Vein endothelial cell (primary cell): ENCODE results near the gene TIGD1. TPM values are rescaled to one million over a fixed set of nuclear protein-coding genes. Genes with fewer than 3 reads are reported as not detected.

ENCODE experiments used
- total RNA-seq: library from RNA; depleted of rRNA; stranded (reverse); fragments of >200 nt; gene quantifications from 2 replicates; pipeline ENCODE4 v1.2.3, GENCODE V29; 2012

Gene TIGD1
- total RNA-seq, result 4.6 and 6.0 TPM in 2 replicates

GRCh38 chr2:232550354-232551249 is at the start of gene TIGD1, which contains the start of gene EIF4E2:
Gene TIGD1, minus strand, starts transcription at chr2:232550557. Its CDS starts 675 bp downstream, at chr2:232549882.
Gene EIF4E2, plus strand, starts transcription at chr2:232550689. Its CDS starts 36 bp downstream, at chr2:232550725.

DNA sequence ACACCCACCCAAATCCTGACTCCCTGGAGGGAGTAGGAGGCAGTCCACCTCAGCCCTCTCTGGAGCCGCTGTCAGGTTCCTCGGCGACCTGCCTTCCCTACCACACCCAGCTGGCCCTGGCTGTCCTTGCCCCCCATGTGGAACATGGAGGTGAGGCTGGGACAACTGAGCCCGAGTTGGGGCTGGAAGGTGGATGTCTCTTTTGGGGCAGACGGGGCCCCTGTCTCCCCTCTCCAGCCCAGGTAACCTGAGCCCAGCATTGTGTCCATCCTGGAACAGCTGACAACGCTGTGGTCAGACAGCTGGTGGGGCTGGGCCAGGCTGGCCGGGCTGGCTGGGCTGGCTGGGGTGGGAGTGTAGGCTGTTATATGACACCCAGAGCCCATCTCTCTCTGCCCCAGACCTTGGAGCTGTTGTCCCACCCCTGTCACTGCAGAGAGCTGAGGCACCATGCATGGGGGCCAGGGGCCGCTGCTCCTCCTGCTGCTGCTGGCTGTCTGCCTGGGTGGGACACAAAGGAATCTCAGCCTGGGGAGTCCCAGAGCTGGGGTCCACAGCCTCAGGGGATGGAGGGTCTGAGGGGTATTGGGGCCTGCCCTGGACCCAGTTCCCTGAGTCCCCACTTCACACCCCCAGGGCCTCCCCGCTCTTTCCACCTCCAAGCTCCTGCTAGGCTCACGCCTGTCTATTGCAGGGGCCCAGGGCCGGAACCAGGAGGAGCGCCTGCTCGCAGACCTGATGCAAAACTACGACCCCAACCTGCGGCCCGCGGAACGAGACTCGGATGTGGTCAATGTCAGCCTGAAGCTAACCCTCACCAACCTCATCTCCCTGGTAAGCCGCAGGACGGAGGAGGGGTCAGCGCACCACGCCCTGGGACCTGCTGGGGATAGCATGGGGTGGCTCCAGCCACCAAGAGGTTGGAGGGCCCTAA is 10.8 kb downstream of the TIGD1 start, which contains the start of gene CHRNG:
CHRNG (plus strand) TSS at position 395 of the 934 bp plus-strand sequence; CDS start at position 451, 56 bp downstream.

GRCh38 chr2:232525791-232526371 is 24.5 kb downstream of the TIGD1 start, which contains the start of gene CHRND:
Gene CHRND, plus strand, starts transcription at chr2:232526160. Its CDS starts 56 bp downstream, at chr2:232526216.

DNA sequence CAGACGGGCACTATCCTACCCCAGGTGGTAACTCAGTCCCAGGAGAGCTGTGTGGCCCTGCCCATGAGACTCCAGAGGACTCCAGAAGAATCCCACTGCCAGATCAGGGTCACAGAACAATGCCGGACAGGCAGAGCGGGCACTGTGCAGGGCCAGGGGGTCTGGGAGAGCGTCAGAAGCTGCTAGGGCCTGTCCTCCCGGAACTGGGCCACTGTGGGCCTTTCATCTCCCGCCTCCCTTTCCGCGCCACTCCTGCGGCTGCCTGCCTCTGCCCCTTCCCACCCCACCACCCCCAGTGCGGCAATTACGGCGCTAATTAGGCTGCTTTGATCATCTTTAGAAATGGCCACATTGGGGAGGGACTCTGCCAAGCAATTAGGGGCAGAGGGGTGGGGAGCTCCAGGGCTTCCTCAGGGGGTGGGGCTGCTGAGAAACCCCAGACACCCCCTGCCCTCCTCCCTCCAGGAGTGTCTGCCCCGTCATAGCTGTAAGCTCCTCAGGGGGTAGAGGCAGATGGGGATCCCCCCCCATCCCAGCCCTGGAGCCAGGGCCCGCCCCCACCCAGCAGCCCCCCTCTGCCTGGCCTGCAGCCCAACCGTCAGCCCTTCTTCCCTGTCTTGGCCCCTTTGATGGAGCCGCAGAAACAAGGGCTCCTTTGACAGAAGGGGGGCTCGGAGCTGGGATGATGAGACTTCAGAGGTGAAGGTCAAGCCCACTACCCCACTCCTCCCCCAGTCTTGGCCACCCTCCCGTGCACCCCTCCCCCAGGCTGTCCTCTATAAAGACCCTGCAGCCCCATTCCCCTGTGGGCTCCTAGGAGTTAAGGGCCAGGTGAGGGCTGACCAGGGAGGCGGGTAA is 30.5 kb downstream of the TIGD1 start, which contains the start of gene PRSS56:
PRSS56 (plus strand) TSS at position 808 of the 858 bp plus-strand sequence. CDS start 211 bp downstream, outside the sequence.

Other genes starting within 250 kb of the TIGD1 start
- gene ALPP, start 171.8 kb downstream of the TIGD1 start, total RNA-seq, result not detected in 2 replicates
- not detected in 2 replicates for gene ALPG, start 143.7 kb downstream of the TIGD1 start, total RNA-seq
- not detected in 2 replicates for gene ALPI, start 94.4 kb downstream of the TIGD1 start, total RNA-seq
- not detected in 2 replicates for gene ECEL1, start 62.7 kb downstream of the TIGD1 start, total RNA-seq
- gene PRSS56, start 30.2 kb downstream of the TIGD1 start, total RNA-seq, result not detected in 2 replicates
- not detected in 2 replicates for gene CHRND, start 24.4 kb downstream of the TIGD1 start, total RNA-seq
- gene CHRNG, start 10.9 kb downstream of the TIGD1 start, total RNA-seq, result not detected in 2 replicates
- gene EIF4E2, start 132 bp upstream of the TIGD1 start, total RNA-seq, result 97.3 and 100 TPM in 2 replicates
- gene EFHD1, start 83.0 kb upstream of the TIGD1 start, total RNA-seq, result under 0.01 and 0.19 TPM in 2 replicates
- gene GIGYF2, start 146.8 kb upstream of the TIGD1 start, total RNA-seq, result 43.4 and 53.1 TPM in 2 replicates
- not detected in 2 replicates for gene KCNJ13, start 226.0 kb upstream of the TIGD1 start, total RNA-seq